ENCODE measurements around the gene LMOD1. TPM values are rescaled to one million over a fixed set of nuclear protein-coding genes. Genes with fewer than 3 reads are reported as not detected.

Gene LMOD1
- total and polyA plus RNA-seq, 2 donors from 2014 or later: 9.5 to 33.3 TPM

- no peaks in the 10 kb centered on the region for H3K36me3 ChIP-seq (ENCODE audit: control insufficient read depth in 2 of 3, insufficient read depth in 3 of 3, low read length in 3 of 3)
- no peaks in the 10 kb centered on the region for H3K27me3 ChIP-seq (ENCODE audit: control insufficient read depth, insufficient read depth, low read length)
- no peaks in the 10 kb centered on the region for H3K9me3 ChIP-seq (ENCODE audit: control insufficient read depth in 2 of 3, insufficient read depth in 1 of 3, low read length in 3 of 3)
- FAIRE-seq (no peak), DNase-seq (peak in 1 of 5 donors; percentile 10)
- H3K4me3 ChIP-seq (ENCODE audit: low read length in 3 of 3): no peak overlapping the region
- H3K27ac ChIP-seq (ENCODE audit: low read depth in 2 of 2, low read length in 2 of 2): no peak overlapping the region
- H3K4me1 ChIP-seq (ENCODE audit: control insufficient read depth in 2 of 3, insufficient read depth in 2 of 3, low read depth in 1 of 3, low read length in 3 of 3): peaks cover 0 to 17% (median 0%) of the 10 kb centered on the region in 3 donors
- intact Hi-C loops (cut with DNase I): loop anchor here (5.0 kb wide), 1 partner anchor 75 kb away; no protein-coding TSS in a partner anchor
- H3K9ac ChIP-seq (ENCODE audit: low read length in 3 of 3): no peak overlapping the region
- TF ChIP-seq CTCF (IDR thresholded peaks at IDR 0.05; ENCODE audit: borderline replicate concordance, extremely low read depth, insufficient read depth): no peak
Measured at GRCh38 chr1:201892211-201892610, 54.1 kb downstream of the LMOD1 start.

GRCh38 chr1:201891451-201892045 is 54.8 kb downstream of the LMOD1 start:
- DNase-seq (peak in 1 of 5 donors; percentile 35), FAIRE-seq (no peak)
- Histone ChIP-seq H3K36me3 (ENCODE audit: control insufficient read depth in 2 of 3, insufficient read depth in 3 of 3, low read length in 3 of 3) (no peaks in the 10 kb centered on the region), H3K9ac (ENCODE audit: low read length in 3 of 3) (no peak overlapping the region), H3K9me3 (ENCODE audit: control insufficient read depth in 2 of 3, insufficient read depth in 1 of 3, low read length in 3 of 3) (no peaks in the 10 kb centered on the region), H3K4me1 (ENCODE audit: control insufficient read depth in 2 of 3, insufficient read depth in 2 of 3, low read depth in 1 of 3, low read length in 3 of 3) (peaks cover 0 to 17% (median 0%) of the 10 kb centered on the region in 3 donors), H3K27ac (ENCODE audit: low read depth in 2 of 2, low read length in 2 of 2) (no peak overlapping the region), H3K4me3 (ENCODE audit: low read length in 3 of 3) (no peak overlapping the region), H3K27me3 (ENCODE audit: control insufficient read depth, insufficient read depth, low read length) (no peaks in the 10 kb centered on the region)
- intact Hi-C loops (cut with DNase I): loop anchor here (5.0 kb wide), 1 partner anchor 76 kb away; no protein-coding TSS in a partner anchor
- TF ChIP-seq CTCF (IDR thresholded peaks at IDR 0.05; ENCODE audit: borderline replicate concordance, extremely low read depth, insufficient read depth): no peak

- H3K27me3 ChIP-seq (ENCODE audit: control insufficient read depth, insufficient read depth, low read length): no peaks in the 10 kb centered on the region
- peaks cover 0 to 15% (median 0%) of the 10 kb centered on the region in 3 donors for H3K4me1 ChIP-seq (ENCODE audit: control insufficient read depth in 2 of 3, insufficient read depth in 2 of 3, low read depth in 1 of 3, low read length in 3 of 3)
- no peaks in the 10 kb centered on the region for H3K9me3 ChIP-seq (ENCODE audit: control insufficient read depth in 2 of 3, insufficient read depth in 1 of 3, low read length in 3 of 3)
- FAIRE-seq (no peak), DNase-seq (no peak)
- no peak overlapping the region for H3K9ac ChIP-seq (ENCODE audit: low read length in 3 of 3)
- H3K36me3 ChIP-seq (ENCODE audit: control insufficient read depth in 2 of 3, insufficient read depth in 3 of 3, low read length in 3 of 3): no peaks in the 10 kb centered on the region
- intact Hi-C loops (cut with DNase I): loop anchor here (5.0 kb wide), 1 partner anchor 76 kb away; no protein-coding TSS in a partner anchor
- no peak overlapping the region for H3K27ac ChIP-seq (ENCODE audit: low read depth in 2 of 2, low read length in 2 of 2)
- no peak overlapping the region for H3K4me3 ChIP-seq (ENCODE audit: low read length in 3 of 3)
- TF ChIP-seq CTCF (IDR thresholded peaks at IDR 0.05; ENCODE audit: borderline replicate concordance, extremely low read depth, insufficient read depth): no peak
Measured at GRCh38 chr1:201890806-201891450, 55.4 kb downstream of the LMOD1 start.
